ENCODE measurements around the gene CSRP1. TPM values are rescaled to one million over a fixed set of nuclear protein-coding genes. Genes with fewer than 3 reads are reported as not detected.

CSRP1 gene
- total RNA-seq, 1 experiment from 2014 or later, result 94.4 TPM

GRCh38 chr1:201496296-201496690, 10.6 kb downstream of the CSRP1 start:
- BruUV-seq (replicated peaks), result no TSS peak
- ChIA-PET CTCF (interaction anchor here (0.8 kb wide), 1 partner anchor 14 kb away, joined by 3 read pairs; no protein-coding TSS in a partner anchor), POLR2A (no interaction called here)

DNA sequence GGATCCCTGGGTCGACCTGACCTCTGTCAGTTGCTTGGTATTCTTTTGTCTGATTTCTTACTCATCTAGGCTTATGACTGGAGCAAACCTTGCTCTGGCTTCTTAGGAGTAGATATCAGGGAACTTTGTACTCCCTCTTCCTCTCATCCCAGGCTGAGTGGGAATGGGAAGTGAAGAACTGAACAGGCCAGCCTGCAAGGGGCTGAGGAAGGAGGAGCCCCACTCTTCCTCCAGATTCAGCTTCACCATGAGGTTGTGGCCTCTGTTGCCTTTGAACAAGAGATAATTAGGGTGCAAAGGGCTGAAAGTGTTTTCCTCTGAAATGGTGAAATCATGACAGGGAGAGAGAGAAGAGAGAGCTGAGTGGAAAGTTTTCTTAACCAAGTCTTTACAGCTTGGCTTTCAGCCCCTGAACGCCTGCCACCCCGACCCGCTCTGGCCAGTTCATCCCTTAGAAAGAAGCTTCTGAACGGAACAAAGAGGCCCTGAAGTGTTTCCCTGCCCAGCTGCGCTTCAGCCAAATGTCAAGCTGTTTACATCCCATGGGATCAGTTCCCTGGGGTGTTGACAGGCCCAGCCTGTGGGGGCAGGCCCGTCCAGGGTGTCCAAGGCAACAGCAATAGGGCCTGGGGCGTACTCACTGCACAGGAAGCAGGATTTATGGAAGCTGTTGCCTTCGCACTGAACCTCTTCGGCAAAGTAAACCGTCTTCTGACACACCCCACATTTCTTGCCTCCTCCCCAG, 11.2 kb downstream of the CSRP1 start:
- CTCF ChIA-PET, result interaction anchor here (0.8 kb wide), 1 partner anchor 14 kb away, joined by 3 read pairs; no protein-coding TSS in a partner anchor
- H3K27ac ChIP-seq (ENCODE audit: low read length), result no peak overlapping the region
- no peaks in the 10 kb centered on the region for H3K27me3 ChIP-seq (ENCODE audit: control insufficient read depth, insufficient read depth, low read length)
- TF ChIP-seq TCF7L2 (IDR thresholded peaks at IDR 0.05; ENCODE audit: low read depth, low read length), result no peak
- no peak for TF ChIP-seq SIN3A (IDR thresholded peaks at IDR 0.05; ENCODE audit: borderline replicate concordance, insufficient read depth, low read depth, low read length)
- TF ChIP-seq, protein P1, sequence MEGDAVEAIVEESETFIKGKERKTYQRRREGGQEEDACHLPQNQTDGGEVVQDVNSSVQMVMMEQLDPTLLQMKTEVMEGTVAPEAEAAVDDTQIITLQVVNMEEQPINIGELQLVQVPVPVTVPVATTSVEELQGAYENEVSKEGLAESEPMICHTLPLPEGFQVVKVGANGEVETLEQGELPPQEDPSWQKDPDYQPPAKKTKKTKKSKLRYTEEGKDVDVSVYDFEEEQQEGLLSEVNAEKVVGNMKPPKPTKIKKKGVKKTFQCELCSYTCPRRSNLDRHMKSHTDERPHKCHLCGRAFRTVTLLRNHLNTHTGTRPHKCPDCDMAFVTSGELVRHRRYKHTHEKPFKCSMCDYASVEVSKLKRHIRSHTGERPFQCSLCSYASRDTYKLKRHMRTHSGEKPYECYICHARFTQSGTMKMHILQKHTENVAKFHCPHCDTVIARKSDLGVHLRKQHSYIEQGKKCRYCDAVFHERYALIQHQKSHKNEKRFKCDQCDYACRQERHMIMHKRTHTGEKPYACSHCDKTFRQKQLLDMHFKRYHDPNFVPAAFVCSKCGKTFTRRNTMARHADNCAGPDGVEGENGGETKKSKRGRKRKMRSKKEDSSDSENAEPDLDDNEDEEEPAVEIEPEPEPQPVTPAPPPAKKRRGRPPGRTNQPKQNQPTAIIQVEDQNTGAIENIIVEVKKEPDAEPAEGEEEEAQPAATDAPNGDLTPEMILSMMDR (IDR thresholded peaks at IDR 0.05), result no peak
- no peak for TF ChIP-seq REST (IDR thresholded peaks at IDR 0.05; ENCODE audit: insufficient read depth in 1 of 2, low read depth in 2 of 2, low read length in 1 of 2)
- no peak for TF ChIP-seq POLR2AphosphoS5 (IDR thresholded peaks at IDR 0.05; ENCODE audit: low read depth, low read length)
- DNase-seq (ENCODE audit: low read depth, low spot score), result no peak
- peaks cover 3% of the 10 kb centered on the region for H3K4me1 ChIP-seq (ENCODE audit: control insufficient read depth, insufficient read depth, low read length)
- no peaks in the 10 kb centered on the region for H3K36me3 ChIP-seq (ENCODE audit: control insufficient read depth, insufficient read depth, low read length)
- ATAC-seq, result no peak
- in situ Hi-C loops (cut with HindIII; ENCODE audit: low pct_unique_long_range_greater_than_20kb, low sequenced_read_pairs), result no loop called here
- intact Hi-C loops (cut with micrococcal nuclease; ENCODE audit: unreplicated experiment), result no loop called here
- POLR2A ChIA-PET, result no interaction called here
- no TSS peak for BruUV-seq (replicated peaks)
- no peak overlapping the region for H3K4me3 ChIP-seq (ENCODE audit: low read depth in 2 of 2, low read length in 2 of 2)
- H3K9me3 ChIP-seq (ENCODE audit: control insufficient read depth, insufficient read depth, low read depth, low read length), result no peaks in the 10 kb centered on the region

More at GRCh38 chr1:201496296-201496690, 10.6 kb downstream of the CSRP1 start:
- Histone ChIP-seq H3K4me3 (ENCODE audit: low read depth in 2 of 2, low read length in 2 of 2) (no peak overlapping the region), H3K27ac (ENCODE audit: low read length) (no peak overlapping the region), H3K36me3 (ENCODE audit: control insufficient read depth, insufficient read depth, low read length) (no peaks in the 10 kb centered on the region), H3K27me3 (ENCODE audit: control insufficient read depth, insufficient read depth, low read length) (no peaks in the 10 kb centered on the region), H3K4me1 (ENCODE audit: control insufficient read depth, insufficient read depth, low read length) (peaks cover 9% of the 10 kb centered on the region), H3K9me3 (ENCODE audit: control insufficient read depth, insufficient read depth, low read depth, low read length) (no peaks in the 10 kb centered on the region)
- DNase-seq (ENCODE audit: low read depth, low spot score) (no peak), ATAC-seq (no peak)
- intact Hi-C loops (cut with micrococcal nuclease; ENCODE audit: unreplicated experiment), result no loop called here
- in situ Hi-C loops (cut with HindIII; ENCODE audit: low pct_unique_long_range_greater_than_20kb, low sequenced_read_pairs), result no loop called here
- no peak for TF ChIP-seq TCF7L2 (IDR thresholded peaks at IDR 0.05; ENCODE audit: low read depth, low read length)
- no peak for TF ChIP-seq POLR2AphosphoS5 (IDR thresholded peaks at IDR 0.05; ENCODE audit: low read depth, low read length)
- TF ChIP-seq REST (IDR thresholded peaks at IDR 0.05; ENCODE audit: insufficient read depth in 1 of 2, low read depth in 2 of 2, low read length in 1 of 2), result no peak
- TF ChIP-seq, protein P1 (IDR thresholded peaks at IDR 0.05), result no peak
- no peak for TF ChIP-seq SIN3A (IDR thresholded peaks at IDR 0.05; ENCODE audit: borderline replicate concordance, insufficient read depth, low read depth, low read length)

All from Panc1 (cell line).